ENCODE data around the gene ASPG.

The ASPG gene

DNA sequence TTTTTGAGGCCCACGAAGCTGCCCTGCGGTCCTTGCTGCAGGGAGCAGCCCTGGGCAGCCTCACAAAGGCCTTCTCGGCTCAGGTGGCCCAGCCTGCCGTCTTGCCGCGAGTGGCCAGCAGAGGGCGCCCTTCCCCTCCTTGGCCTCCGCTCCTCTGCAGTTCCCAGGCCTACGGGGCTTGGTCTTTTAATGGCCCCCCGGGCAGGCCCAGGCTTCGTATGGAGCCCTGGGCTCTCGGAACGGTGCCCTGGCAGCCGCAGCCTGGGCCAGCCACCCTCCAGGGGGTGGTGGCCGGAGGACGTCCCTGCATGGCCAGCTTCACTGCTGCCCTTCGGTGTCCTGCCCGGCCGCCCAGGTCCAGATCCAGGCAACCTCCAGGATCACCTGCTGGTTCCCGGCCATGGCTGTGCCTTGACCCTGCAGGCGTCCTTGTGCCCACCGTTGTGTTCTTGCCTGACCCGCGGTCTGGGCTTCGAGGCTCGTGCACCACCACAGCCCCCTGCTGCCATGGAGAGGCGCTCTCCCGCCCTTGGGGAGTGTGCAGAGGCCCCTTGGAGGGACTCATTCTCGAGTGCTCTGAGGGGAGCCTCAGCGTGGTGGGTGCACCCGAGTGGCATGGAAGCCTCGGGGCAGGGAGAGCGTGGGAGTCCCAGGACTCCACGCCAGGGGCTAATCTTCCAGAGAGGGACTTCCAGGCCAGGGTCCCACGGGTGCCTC lies 9.4 kb downstream of the ASPG start:
- DNase-seq = no peak

- no peak for DNase-seq
Measured at GRCh38 chr14:104095426-104096310, 10.2 kb downstream of the ASPG start.

GRCh38 chr14:104096318-104096717 lies 10.8 kb downstream of the ASPG start:
- DNase-seq = no peak

DNA sequence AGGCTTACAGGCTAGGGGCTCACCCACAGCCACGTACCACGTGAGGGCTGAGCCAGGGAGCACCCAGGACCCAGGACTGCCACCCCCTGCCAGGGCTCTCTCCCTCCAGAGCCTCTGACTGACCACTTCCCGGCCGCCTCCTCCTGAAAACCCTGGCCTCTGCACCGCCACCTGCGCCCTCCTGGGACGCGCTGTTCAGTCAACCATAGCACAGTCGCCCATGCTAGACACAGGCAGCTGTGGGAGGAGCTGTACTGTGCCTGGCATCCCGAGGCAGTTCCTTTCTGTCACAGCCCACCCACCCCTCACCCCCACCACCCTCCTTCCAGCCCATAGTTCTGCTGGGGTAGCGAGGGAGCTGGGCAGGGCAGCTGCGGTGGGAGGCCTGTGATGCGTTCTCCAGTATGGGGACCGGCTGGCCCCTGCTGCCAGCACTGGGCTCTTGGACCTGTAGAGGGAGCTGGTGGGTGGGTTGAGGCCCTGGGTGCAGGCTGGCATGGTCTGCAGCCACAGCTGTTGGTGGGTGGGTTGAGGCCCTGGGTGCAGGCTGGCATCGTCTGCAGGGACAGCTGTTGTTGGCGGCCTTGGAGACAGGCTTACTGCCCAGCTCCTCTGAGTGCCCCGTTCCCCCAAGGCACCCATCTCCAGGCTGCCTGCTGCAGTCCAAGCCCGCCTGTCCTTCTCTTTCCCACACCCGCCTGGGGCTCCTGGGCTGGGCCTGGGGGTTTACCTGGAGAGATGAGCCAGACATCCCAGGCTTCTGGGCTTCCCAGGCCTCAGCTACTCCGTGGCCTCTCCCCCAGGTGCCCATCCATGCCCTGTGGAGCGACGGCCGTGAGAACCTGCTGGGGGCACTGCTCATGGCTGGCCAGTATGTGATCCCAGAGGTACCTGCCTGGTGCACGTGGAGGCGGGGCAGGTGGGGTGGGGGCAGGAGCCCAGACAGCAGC lies 11.5 kb downstream of the ASPG start:
- DNase-seq = no peak

GRCh38 chr14:104098272-104099095 lies 13.0 kb downstream of the ASPG start:
- no peak for DNase-seq

DNA sequence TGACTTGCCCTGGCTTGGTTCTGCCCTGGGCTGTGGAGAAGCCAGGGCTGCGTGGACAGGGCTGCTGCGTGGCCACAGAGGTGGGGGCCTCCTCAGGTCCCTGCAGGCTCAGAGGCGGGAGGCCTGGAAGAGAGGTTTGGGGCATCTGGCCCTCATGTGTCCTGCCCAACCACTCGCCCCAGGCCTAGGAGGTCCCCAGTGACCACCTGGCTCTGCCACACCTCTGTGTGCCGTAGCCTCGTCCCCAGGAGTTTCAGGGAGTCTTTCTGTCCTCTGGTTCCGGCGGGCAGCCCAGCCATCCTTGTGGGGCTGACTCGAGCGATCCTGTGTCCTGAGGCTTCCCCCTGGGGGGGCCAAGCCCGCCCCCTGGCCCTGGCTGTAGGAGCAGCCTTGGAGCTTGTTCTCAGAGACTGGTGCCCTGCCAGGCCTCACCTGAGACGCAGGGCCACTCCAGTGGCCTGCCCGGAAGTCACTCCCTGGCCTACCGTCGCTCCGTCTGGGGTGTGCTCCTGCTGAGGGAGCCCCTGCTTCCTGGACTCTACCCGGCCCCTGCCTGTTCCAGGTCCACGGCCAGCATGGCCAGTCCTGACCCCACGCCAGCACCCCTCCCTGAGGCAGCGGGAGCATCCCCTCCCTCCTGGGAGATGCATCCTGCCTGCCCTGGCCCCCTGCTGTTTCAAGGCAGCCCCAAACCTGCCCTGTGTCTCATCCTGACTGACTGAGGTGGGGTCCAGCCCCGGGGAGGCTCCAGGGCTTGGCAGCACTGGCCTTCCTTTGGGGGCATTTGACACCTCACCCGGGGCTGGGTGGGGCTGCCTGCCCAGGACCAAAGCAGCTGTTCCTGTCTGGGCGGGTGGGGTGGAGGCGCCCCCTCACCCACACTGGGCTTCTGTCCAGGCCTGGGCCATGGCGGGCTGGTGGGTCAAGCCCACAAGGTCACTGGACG lies 13.9 kb downstream of the ASPG start:
- DNase-seq = no peak

DNA sequence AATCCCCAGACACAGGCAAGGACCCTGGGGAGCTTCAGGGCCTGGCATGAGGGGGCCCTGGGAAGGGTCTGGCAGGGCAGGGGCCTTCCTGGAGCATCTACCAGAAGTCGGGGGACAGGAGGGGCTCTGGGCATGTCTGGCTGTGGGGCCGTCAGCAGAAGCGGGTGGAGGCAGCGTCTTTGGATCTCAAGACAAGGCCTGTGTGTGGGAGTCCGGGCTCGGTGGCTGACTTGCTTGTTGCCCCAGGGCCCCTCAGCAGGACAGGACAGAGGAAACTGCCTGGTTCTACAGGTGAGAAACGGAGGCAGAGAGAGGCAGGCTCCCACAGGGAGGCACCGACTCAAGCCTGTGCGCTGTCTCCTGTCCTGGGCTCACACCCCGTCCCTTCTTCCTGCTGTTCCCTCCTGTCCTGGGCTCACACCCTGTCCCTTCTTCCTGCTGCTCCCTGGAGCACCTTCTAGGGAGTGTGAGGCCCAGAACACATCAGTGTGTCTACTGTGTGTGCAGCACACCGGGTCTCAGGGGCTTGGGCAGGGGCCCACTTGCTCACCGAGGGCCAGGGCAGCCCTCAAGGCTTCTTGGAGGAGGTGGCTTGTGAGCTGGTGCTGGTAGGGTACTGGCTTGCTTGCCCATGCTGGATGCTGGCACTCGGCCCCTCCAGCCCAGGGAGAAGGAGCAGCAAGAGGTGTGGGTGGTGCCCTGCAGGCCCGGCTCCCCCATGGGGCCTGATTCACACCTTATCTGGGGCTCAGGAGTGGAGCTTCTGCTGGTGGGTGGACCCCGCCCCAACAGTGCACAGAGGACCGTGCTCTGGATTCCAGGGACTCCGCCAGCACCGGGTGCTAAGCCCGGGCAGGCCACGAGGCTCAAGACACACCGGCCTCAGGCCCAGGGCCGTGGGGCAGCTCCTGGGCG lies 14.9 kb downstream of the ASPG start:
- DNase-seq = no peak

DNA sequence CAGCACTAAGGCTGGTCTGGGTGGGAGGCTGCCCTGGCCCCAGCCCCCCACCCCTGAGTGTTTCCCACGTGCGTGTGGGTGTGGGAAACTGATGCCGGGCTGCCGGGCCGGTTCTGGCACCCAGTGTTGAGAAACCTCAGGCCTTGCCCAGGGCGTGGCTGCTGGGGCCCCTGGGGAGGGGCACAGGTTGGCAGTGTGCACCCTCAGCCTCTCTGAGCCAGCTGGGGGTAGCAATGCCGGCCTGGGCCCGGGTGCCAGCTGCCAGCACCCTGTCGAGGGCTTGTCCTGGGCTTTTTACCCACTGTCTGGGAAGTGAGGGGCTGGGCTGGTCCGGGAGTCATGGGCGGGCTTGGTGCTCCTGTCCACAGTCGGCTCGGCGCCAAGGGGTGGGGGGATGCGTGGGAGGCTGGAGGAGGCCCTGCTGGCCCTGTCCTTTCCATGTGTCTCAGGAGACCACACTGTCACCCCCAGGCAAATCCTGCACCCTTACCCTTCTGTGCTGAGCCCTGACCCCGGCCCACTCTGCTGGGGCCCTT lies 15.7 kb downstream of the ASPG start:
- no peak for DNase-seq

DNA sequence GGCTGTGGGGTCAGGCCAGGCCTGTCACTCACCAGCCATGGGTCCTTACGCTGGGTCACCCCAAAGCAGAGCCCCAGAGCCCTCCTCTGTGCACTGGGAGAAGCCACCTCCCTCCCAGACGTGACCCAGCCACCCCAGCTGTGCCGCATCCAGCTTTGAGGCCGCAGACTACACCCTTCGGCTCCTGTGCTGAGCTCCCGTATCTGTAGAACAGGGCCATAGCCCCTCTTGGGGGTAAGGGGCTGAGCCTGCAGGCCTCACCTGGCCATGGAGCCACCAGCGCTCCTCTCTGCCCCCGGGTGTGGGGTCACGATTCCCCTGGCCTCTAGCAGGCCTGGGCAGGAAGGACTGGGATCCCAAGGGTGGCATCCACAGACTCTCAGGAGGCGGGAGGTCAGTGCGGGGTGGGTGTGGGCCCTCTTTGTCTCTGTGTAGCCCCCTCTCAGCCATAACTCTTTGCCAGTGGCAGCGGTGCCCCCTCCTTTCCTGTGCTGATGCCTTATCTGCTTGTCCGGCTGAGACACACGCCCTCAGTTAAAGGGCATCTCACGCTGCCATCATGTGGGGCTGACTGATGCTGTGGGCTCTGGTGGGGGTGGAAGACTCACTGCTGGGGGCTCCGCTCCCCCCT lies 16.3 kb downstream of the ASPG start:
- DNase-seq = no peak

DNA sequence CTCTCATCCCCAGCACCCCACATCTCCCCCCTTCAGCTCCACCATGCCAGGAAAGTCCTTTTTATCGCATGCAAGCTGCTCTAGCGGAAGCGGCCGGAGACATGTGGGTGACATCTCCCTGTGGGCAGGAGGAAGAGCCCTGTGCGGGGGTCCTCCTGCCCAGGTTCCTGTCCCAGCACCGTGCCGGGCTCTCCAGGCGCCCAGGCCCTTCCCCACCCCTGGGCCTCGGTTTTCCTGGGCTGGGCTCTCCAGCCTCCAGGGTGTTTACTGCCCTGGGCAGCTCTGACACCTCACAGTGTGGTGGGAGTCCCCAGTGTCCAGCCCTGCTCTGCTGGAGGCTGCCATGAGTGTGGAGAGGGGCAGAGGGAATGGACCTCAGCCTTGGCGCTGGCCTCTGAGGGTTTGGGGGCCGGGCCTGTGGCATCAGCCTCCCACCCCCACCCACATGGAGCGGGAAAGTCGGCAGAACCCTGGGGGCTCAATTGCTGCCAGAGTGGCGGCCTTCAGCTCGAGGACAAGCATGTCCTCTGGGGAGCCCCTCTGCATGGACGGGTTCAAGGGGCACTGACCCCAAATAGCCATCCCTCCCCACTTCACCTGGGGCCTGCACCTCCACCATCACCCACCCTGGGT lies 16.9 kb downstream of the ASPG start:
- DNase-seq = no peak

GRCh38 chr14:104103061-104103445 lies 17.6 kb downstream of the ASPG start:
- DNase-seq = no peak

GRCh38 chr14:104103446-104104075 lies 18.1 kb downstream of the ASPG start:
- no peak for DNase-seq

DNA sequence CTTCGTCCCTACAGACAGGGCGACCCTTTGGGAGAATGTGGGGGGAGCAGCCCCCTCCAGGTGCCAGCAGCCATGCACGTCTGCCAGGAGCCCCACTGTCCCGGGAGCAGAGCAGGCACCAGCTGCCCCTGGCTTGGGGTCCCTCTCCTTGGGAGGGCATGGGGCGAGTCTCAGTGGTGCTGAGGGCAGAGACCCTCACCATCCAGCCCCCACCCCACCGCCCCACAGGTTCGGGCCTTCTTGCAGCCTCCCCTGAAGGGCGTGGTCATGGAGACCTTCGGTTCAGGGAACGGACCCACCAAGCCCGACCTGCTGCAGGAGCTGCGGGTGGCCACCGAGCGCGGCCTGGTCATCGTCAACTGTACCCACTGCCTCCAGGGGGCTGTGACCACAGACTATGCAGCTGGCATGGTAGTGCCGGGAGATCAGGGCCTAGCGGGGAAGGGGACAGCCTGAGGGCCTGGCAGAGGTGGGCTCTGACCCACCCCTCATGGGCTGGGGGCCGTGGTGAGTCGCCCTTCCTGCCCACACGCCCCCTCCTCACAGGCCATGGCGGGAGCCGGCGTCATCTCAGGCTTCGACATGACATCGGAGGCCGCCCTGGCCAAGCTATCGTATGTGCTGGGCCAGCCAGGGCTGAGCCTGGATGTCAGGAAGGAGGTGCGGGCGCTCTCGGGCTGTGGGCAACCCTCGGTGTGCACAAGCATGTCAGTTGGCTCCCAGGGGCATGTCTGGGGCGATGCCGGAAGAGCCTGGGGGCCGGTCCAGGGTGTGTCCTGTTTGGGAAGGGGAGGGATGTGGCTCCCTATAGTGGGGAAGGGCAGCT lies 18.8 kb downstream of the ASPG start:
- no peak for DNase-seq

- no peak for DNase-seq
Measured at GRCh38 chr14:104105071-104105821, 19.7 kb downstream of the ASPG start.

- DNase-seq = no peak
Measured at GRCh38 chr14:104105822-104106470, 20.4 kb downstream of the ASPG start.

DNA sequence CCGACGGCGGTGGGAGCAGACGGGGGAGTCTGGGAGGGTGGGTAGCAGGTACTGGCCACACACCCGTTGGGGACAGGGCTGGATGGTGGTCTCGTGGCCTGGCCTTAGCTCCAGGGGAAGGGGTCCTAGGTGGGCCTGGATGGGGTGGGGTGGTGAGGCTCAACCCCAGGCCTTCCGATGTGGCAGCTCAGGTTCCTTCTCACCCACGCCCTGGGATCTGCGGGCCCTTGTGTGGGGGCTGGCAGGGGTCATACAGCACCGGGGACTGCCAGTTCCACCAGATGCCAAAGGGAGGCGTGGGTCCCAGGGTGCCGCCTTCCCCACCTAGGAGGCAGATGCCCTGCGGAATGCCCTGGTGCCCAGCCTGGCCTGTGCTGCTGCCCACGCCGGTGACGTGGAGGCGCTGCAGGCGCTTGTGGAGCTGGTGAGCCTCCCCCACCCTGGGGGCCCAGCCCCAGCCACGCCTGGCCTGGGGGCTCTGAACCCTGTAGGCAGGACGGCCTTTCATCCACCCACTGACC lies 21.0 kb downstream of the ASPG start:
- no peak for DNase-seq
